ENCODE data around the gene HIGD1A. TPM values are rescaled to one million over a fixed set of nuclear protein-coding genes. Genes with fewer than 3 reads are reported as not detected.
A peak's percentile ranks its signal among the peaks of the same experiment; 100 is the strongest.

The HIGD1A gene
- total and polyA plus RNA-seq, 9 of the 15 experiments (the other 6 are each of a cell fraction or from before 2014, with no cell fraction given), result 165 to 1,185 (median 333) TPM

DNA sequence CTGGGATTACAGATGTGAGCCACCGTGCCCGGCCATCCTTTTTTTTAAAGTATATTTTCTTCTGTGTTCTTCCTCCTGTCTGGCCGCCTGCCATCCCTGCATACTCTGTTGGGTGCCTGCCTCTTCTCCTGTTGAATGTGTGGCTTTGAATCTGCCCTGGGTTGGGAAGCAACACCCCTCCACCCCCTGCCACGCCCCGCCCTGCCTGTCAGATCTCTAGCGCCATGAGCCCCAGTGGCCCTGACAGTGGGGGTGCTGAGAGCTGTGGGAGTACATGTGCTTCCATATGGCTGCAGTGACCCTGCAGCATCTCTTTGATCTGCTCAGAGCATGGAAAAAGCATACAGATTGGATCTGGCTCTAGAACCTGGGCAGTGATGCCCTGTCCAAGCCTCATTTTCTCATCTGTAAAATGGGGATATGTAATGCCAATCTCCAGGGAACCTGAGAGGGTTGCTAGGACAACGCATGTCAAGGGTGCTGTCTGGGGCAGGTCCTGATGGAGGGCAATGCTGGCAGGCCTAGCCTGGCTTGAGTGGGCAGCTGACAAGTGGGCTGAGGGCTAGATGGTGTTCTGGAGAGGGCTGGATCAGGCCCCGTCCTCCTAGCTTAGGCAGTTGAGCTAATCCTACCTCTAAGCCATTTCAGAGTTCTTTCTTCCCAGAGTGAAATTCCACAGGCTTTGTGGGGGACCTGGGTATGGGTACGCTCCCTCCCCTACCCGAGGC lies 55.1 kb downstream of the HIGD1A start:
- H3K4me1 ChIP-seq (replicated peaks in 1 of 2; ENCODE audit: control insufficient read depth in 2 of 2, insufficient read depth in 2 of 2, low read length in 2 of 2), result no peaks in the 10 kb centered on the region; a peak in 1 of 5 replicates
- H3K9me3 ChIP-seq (replicated peaks; ENCODE audit: control insufficient read depth, insufficient read depth, low read depth, low read length), result no peaks in the 10 kb centered on the region
- H4K20me1 ChIP-seq (replicated peaks; ENCODE audit: control insufficient read depth, insufficient read depth, low read length), result peaks cover 9% of the 10 kb centered on the region; the same call in 1 of the 2 replicates
- ATAC-seq, result no peak
- no peak overlapping the region for H3K4me3 ChIP-seq
- 19% methylated on average over 10 of the region's 10 CpGs for WGBS (ENCODE audit: insufficient coverage, low coverage, missing lambda C conversion rate)
- DNase-seq (ENCODE audit: extremely low read depth in 1 of 4, low spot score in 3 of 4), result peak in 1 of 4 experiments; percentile 36
- H3K9ac ChIP-seq (ENCODE audit: insufficient read depth in 1 of 2, low read depth in 2 of 2, low read length in 2 of 2), result no peak overlapping the region
- no peak overlapping the region for H3K27ac ChIP-seq (ENCODE audit: extremely low read depth, low read depth, low read length)
- in situ Hi-C loops (cut with MboI), result loop anchor here (5.0 to 10.0 kb wide), 2 partner anchors 97 to 174 kb away; partner anchors contain the start of gene ZBTB47
- no peaks in the 10 kb centered on the region for H3K79me2 ChIP-seq (ENCODE audit: control insufficient read depth, insufficient read depth, low read length)
- no peak overlapping the region for H3K4me2 ChIP-seq (ENCODE audit: insufficient read depth, low read length)
- ChIA-PET CTCF (ENCODE audit: low intra/inter-chr PET ratio) (interaction anchor here (0.5 kb wide), 1 partner anchor 438 kb away, joined by 4 read pairs; no protein-coding TSS in a partner anchor), POLR2A (interaction anchor here (0.5 to 1.1 kb wide), 4 partner anchors 156 to 231 kb away, joined by 3 to 4 read pairs (median 4); no protein-coding TSS in a partner anchor)
- no peak overlapping the region for H2AFZ ChIP-seq (ENCODE audit: low read depth, low read length)
- no peak for FAIRE-seq
- intact Hi-C loops (cut with micrococcal nuclease), result no loop called here
- no peaks in the 10 kb centered on the region for H3K36me3 ChIP-seq (ENCODE audit: control insufficient read depth, insufficient read depth, low read length)
- H3K9me1 ChIP-seq (ENCODE audit: control insufficient read depth, insufficient read depth, low read length), result no peaks in the 10 kb centered on the region
- H3K27me3 ChIP-seq (ENCODE audit: control insufficient read depth in 2 of 2, insufficient read depth in 2 of 2, low read length in 2 of 2), result peaks cover 8 to 55% of the 10 kb centered on the region in 2 experiments; a peak in 4 of 5 replicates
- no peak for TF ChIP-seq RBM25 (IDR thresholded peaks at IDR 0.05; ENCODE audit: low read depth, low read length, severe bottlenecking)
- TF ChIP-seq, protein P1, sequence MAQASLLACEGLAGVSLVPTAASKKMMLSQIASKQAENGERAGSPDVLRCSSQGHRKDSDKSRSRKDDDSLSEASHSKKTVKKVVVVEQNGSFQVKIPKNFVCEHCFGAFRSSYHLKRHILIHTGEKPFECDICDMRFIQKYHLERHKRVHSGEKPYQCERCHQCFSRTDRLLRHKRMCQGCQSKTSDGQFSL (CRISPR knock-in tag; IDR thresholded peaks at IDR 0.05), result 0 out of 2 replicates have a peak, but pooled peaks have one; percentile 27
- TF ChIP-seq, protein P1 (tag; IDR thresholded peaks at IDR 0.05), result no peak
- no peak for TF ChIP-seq KLF1 (tag; IDR thresholded peaks at IDR 0.05)
- TF ChIP-seq FOXK2 (conservative IDR thresholded peaks at IDR 0.05 in 1 of 2, IDR thresholded peaks at IDR 0.05 in 1 of 2; ENCODE audit: low read depth in 2 of 2), result no peak
- BruUV-seq (replicated peaks), result no TSS peak
